CMK (cell line): Measurements from ENCODE around the gene ORC3.

Source experiments
- DNase-seq: peaks from one replicate; pipeline ENCODE4 v3.0.0-alpha.2; 2010; ENCODE audit warnings: low read depth

The ORC3 gene

GRCh38 chr6:87589693-87590416 lies at the start of gene ORC3, which contains the start of gene RARS2:
Gene ORC3, plus strand, starts transcription at chr6:87590135. Its CDS starts 34 bp downstream, at chr6:87590169.
Gene RARS2, minus strand, starts transcription at chr6:87589987. Its CDS starts 30 bp downstream, at chr6:87589957.
- DNase-seq: peak; percentile 84

- no peak for DNase-seq
These were observed 49.4 kb upstream of the ORC3 start for GRCh38 chr6:87540539-87540938.

GRCh38 chr6:87541041-87541440 lies 48.9 kb upstream of the ORC3 start:
- no peak for DNase-seq

DNA sequence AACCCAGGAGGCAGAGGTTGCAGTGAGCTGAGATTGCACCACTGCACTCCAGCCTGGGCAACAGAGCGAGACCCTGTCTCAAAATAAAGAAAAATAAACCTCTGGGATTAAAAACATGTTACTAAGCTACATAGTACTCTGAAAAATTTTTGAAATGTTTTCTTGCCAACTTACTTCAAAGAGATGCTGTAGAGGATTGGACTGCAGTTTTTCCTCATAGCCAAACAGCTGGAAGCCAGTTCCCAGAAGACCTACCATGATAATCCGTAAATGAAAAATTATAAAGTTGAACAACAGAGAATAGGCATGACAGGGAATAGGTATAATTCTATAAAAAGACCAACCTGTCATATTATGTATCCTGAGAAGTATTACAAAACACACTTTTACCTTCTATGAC lies 48.2 kb upstream of the ORC3 start:
- no peak for DNase-seq

DNA sequence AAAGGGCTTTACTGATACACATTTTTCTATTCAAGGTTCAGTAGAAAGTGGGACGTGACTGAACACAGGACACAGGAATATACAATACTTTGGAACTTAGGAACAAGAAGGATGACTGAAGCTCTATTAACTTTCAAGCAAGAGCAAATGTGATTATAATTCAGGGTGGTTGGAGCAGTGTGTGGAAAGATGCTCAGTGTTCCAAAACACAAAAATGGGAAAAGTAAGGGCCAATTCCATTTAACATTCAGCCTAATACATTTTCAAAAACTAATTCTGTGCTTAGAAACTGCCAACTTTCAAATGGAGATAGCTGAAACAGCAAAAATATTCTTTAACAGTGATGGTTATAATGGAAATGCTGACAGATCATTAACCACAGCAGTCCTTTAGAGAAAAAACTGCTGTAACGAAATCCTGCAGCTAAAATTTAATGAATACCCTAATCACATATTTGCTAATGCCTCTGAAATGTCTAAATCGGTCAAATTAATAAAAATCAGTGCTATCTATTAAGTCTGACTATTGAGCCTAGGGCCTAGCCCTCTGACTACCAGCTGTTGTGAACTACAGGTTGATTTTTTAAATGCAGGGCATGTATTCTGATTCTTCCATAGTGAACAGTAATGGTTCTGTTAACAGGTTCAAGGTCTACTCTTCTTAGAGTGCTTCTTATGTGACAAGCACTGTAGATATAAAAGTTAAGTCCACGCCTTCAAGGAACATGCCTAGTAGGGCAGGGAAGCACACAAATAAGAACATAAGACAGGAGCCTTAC lies 46.0 kb upstream of the ORC3 start:
- no peak for DNase-seq

- DNase-seq: no peak
These were observed 45.5 kb upstream of the ORC3 start for GRCh38 chr6:87544474-87544735.

DNA sequence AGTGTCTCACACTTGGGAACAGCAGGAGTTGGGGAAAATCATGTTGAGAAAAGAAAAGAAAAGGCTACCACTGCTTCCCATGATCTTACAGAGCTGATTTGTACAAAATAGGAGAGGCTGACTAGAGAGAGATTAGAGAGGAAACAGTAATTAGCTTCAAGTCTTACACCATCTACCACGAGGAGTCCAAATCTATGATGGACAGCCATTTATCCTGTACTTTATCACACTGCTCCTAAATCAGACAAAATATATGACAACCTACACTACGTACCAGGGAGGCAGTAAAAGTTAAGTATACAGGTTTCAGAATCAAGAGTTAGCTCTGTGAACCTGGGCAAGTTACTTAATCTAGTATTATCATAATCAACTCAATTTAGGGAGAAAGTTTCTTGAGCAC lies 38.1 kb upstream of the ORC3 start:
- DNase-seq: no peak

DNA sequence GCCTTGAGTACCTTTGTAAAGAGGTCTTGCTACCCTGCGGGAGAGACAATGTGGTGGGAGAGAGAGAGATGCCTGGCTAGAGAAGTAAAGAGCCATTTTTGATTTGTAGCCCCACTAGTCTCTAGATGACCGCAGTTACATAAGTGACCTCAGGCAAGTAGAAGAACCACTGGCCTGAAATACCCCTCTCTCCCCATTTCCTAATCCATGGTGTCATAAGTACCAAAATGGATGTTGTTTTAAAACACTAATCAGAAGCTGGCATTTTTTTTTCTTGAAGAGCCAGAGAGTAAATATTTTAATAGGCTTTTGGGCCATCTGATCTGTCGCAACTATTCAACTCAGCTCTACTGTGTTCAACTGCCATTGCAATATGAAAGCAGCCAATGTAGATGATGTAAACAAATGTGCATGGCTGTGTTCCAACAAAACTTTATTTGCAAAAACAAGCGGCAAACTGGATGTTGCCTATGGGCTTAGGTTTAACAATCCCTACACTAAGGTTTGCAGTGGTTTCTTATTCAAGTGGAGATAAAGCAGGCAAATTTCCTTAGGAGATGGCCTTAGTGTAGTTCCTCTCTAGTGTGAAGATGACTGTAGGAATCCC lies 36.7 kb upstream of the ORC3 start:
- DNase-seq: no peak

GRCh38 chr6:87555506-87555905 lies 34.4 kb upstream of the ORC3 start:
- no peak for DNase-seq

GRCh38 chr6:87558446-87558845 lies 31.5 kb upstream of the ORC3 start:
- no peak for DNase-seq

GRCh38 chr6:87561017-87561416 lies 28.9 kb upstream of the ORC3 start:
- DNase-seq: no peak

DNA sequence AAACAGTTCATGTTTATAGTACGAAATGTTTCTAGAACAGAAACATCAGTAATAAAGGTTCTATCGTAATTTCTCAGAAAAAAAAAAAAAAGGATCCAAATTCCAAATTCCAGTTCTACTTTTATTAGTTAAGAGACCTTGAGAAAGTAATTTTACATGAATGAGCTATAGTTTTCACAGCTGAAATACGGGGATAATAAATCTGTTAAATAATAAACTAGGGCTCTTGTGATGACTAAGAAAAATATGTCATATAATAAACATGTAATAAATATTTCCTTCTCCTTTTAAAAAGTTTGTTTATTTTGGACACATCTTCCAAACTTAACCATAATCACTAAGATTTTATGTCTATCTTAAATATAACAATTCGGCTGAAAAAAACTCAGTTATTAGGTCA lies 17.9 kb upstream of the ORC3 start:
- no peak for DNase-seq

GRCh38 chr6:87572883-87573282 lies 17.1 kb upstream of the ORC3 start:
- DNase-seq: no peak

DNA sequence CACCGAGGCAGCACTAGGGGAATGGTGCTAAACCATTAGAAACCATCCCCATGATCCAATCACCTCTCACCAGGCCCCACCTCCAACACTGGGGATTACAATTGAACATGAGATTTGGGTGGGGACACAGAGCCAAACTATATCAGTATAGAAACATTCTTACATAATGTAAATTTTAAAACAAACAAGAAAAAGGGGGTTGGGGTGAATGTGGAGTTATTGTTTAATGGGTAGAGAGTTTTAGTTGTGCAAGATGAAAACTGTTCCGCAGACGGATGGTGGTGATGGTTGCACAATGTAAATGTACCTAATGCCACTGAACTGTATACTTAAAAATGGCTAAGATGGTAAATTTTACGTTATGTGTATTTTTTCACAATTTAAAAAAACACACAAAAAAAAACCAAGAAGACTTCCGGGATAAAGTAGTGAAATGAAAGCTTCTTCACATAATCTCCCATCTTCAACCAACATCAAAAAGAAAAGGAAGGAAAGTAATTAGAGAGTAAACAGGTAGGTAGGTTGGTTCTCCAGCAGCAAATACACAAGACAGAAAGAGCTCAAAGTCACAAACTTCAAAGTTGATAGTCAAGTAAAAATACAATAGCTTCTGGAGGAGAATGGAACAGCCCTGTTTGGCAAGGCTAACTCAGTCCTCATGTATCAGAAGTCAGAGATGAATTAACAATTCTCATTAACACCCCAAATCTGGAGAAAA lies 16.5 kb upstream of the ORC3 start:
- DNase-seq: no peak

GRCh38 chr6:87574237-87574804 lies 15.6 kb upstream of the ORC3 start:
- DNase-seq: no peak

- DNase-seq: no peak
These were observed 14.5 kb upstream of the ORC3 start for GRCh38 chr6:87575423-87575822.

DNA sequence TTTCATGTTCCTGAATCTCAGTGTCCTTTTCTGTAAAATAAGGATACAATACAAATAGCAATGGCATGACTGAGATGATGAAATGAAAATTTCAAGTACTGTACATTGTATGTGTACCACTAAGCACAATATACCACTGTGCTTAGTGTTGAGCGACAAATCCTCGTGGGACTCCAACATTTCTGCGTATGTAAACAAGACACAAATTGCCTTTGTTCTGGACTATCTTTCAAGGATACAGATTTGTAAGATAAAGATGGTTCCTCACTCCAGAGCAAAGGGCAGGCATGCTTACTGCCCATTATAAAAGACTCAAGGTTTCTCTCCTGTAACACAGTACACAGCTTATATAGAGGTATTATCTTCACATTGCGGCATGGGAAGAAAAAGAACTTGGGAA lies 6.1 kb upstream of the ORC3 start:
- DNase-seq: no peak

- no peak for DNase-seq
These were observed 3.4 kb upstream of the ORC3 start for GRCh38 chr6:87586371-87587077.

DNA sequence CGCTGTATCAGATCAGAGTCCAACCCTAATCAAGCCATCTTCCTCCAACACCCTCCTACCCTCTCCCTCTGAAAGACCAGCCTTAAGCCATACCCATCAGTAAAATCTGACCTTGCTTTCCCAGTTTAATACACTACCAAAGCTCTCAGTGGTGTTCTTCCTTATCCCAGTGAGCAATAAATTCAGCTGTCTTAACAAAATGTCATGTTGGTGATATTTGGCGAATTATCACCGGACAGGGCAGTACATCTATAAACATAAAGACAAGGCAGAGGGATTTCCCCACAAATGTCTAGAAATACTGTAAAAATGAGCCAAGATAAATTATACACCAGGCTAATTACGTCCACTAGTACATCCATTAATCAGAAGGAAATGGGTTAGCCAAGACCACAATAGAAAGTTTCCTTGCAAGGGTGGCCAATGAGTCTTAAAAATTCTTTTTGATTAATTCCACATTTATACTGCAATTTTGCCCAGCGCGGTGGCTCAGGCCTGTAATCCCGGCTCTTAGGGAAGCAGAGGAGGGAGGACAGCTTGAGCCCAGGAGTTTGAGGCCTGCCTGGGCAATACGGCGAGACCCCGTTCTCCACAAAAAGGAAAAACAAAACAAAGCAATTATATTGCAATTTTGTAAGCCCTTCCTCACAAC lies 1.1 kb upstream of the ORC3 start:
- DNase-seq: no peak

DNA sequence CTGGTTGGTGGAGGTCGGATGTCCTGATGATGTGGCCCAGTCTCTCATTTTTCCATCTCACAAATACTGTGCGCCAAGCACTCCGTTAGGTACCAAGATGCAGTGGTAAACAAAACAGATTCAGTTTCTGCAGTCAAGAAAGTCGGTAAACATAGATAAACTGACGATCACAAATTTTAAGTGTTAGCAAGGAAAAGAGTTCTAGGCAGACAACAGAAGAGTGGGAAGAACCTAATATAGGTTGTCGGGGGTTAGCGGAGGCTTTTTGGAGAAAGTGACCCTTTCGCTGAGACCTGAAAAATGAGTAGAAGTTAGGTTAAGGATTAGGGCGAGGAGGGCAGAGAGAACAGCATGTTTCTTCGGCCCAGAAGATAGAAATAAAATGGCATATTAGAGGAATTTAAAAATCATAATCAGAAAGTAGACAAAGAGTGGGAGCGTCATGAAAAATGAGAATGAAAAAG lies 514 bp downstream of the ORC3 start:
- DNase-seq: no peak

- DNase-seq: no peak
These were observed 1.1 kb downstream of the ORC3 start for GRCh38 chr6:87590990-87591389.
